Keratinocyte (primary cell): Measurements from ENCODE around the gene PLCXD1. TPM values are rescaled to one million over a fixed set of nuclear protein-coding genes. Genes with fewer than 3 reads are reported as not detected.

Source experiments
- DNase-seq: peaks from one replicate; pipeline ENCODE4 v3.0.0-alpha.2; 2011; ENCODE audit warnings: low read depth, missing footprints, low spot score
- FAIRE-seq: peaks from 2 replicates; lab custom pipeline; 2011; peaks lifted over from hg19 to GRCh38; lab: Jason Lieb, UNC
- H2AFZ ChIP-seq: 2 replicates; pipeline ENCODE4 v1.6.0; 2012; ENCODE audit warnings: low read length, control low read depth, inconsistent platforms; ENCODE audit not compliant: control insufficient read depth
- H3K27ac ChIP-seq: 2 replicates; pipeline ENCODE4 v1.5.1; 2011; ENCODE audit warnings: low read length; ENCODE audit not compliant: control insufficient read depth, insufficient read depth
- H3K27me3 ChIP-seq: 3 replicates; pipeline ENCODE4 v1.6.0; 2011; ENCODE audit warnings: low read length; ENCODE audit not compliant: control insufficient read depth, insufficient read depth; ENCODE audit errors: extremely low read depth
- H3K36me3 ChIP-seq, 2 experiments: 2 replicates in 1 of 2; 3 replicates in 1 of 2; pipeline ENCODE4 v1.5.1; 2011; ENCODE audit warnings: low read length in 2 of 2, mild to moderate bottlenecking in 1 of 2; ENCODE audit not compliant: control insufficient read depth in 2 of 2, insufficient read depth in 2 of 2; ENCODE audit errors: extremely low read depth in 1 of 2
- H3K4me1 ChIP-seq: 3 replicates; pipeline ENCODE4 v1.5.1; 2011; ENCODE audit warnings: low read length; ENCODE audit not compliant: control insufficient read depth, insufficient read depth; ENCODE audit errors: extremely low read depth
- H3K4me2 ChIP-seq: 3 replicates; pipeline ENCODE4 v1.6.0; 2011; ENCODE audit warnings: low read depth, low read length; ENCODE audit not compliant: control insufficient read depth, insufficient read depth; ENCODE audit errors: extremely low read depth
- H3K4me3 ChIP-seq, 3 experiments: fragments of 200-600 bp in 1 of 3; sonication (generic) in 1 of 3; 2 replicates in 2 of 3; 3 replicates in 1 of 3; pipeline ENCODE4 v1.5.1; 2011 to 2016; ENCODE audit warnings: low read length in 3 of 3, mild to moderate bottlenecking in 3 of 3, control low read depth in 2 of 3, inconsistent platforms in 1 of 3, low read depth in 1 of 3, mixed read lengths in 1 of 3, mixed run types in 1 of 3, moderate library complexity in 1 of 3; ENCODE audit not compliant: control insufficient read depth in 2 of 3, insufficient read depth in 2 of 3; ENCODE audit errors: extremely low read depth in 1 of 3
- H3K79me2 ChIP-seq: 2 replicates; pipeline ENCODE4 v1.6.0; 2012; ENCODE audit warnings: low read length; ENCODE audit not compliant: control insufficient read depth, insufficient read depth
- H3K9ac ChIP-seq: 3 replicates; pipeline ENCODE4 v1.6.0; 2011; ENCODE audit warnings: low read length; ENCODE audit not compliant: control insufficient read depth, insufficient read depth; ENCODE audit errors: extremely low read depth
- H3K9me1 ChIP-seq: 3 replicates; pipeline ENCODE4 v1.6.0; 2011; ENCODE audit warnings: low read length; ENCODE audit not compliant: control insufficient read depth, insufficient read depth; ENCODE audit errors: extremely low read depth
- H3K9me3 ChIP-seq: 2 replicates; pipeline ENCODE4 v1.5.1; 2012; ENCODE audit warnings: low read depth, low read length; ENCODE audit not compliant: control insufficient read depth
- H4K20me1 ChIP-seq: 3 replicates; pipeline ENCODE4 v1.6.0; 2011; ENCODE audit warnings: low read length; ENCODE audit not compliant: control insufficient read depth, insufficient read depth; ENCODE audit errors: extremely low read depth
- CTCF ChIP-seq, 3 experiments: IDR thresholded peaks in 1 of 3; conservative IDR thresholded peaks in 1 of 3; optimal IDR thresholded peaks in 1 of 3; 2 replicates in 2 of 3; 3 replicates in 1 of 3; pipeline versions ENCODE3 to v1.5.1; 2011; ENCODE audit warnings: low read length in 3 of 3, mild to moderate bottlenecking in 3 of 3, moderate library complexity in 2 of 3, control low read depth in 1 of 3, inconsistent platforms in 1 of 3; ENCODE audit not compliant: insufficient read depth in 2 of 3; ENCODE audit errors: extremely low read depth in 1 of 3
- EZH2 ChIP-seq: IDR thresholded peaks from one replicate; pipeline ENCODE4 v1.6.1; 2012; ENCODE audit warnings: inconsistent platforms, mild to moderate bottlenecking, low read length, moderate library complexity
- dilution Hi-C: fragments of 300-500 bp; cut with MboI; formaldehyde crosslinking; loops from one replicate; pipeline ENCODE4 v1.7.0; 2020; ENCODE audit warnings: low sequenced_read_pairs; ENCODE audit not compliant: extremely low pct_ligation_motif_present
- polyA plus RNA-seq, 5 experiments: library from polyadenylated mRNA; depleted of rRNA in 3 of 5; stranded (reverse) in 3 of 5; stranded (forward) in 1 of 5; unstranded in 1 of 5; fragments of >200 nt; gene quantifications; 1 replicate in 1 of 5; 2 replicates in 3 of 5; 3 replicates in 1 of 5; pipeline versions ENCODE4 v1.2.1 to v1.2.3, GENCODE V29; 2011 to 2012; ENCODE audit warnings: missing spikeins in 2 of 5, low read depth in 1 of 5, low replicate concordance in 1 of 5

Gene PLCXD1
- polyA plus RNA-seq, 1 donor (not counting 4 experiments of a cell fraction or from before 2014, with no cell fraction given): 6.3 TPM

- Histone ChIP-seq H3K9me3 (no peaks in the 10 kb centered on the region), H3K79me2 (no peaks in the 10 kb centered on the region), H3K9me1 (no peaks in the 10 kb centered on the region), H4K20me1 (no peaks in the 10 kb centered on the region), H2AFZ (no peak overlapping the region), H3K4me1 (no peaks in the 10 kb centered on the region), H3K36me3 (peaks cover 0 to 2% of the 10 kb centered on the region in 2 experiments), H3K4me3 (no peak overlapping the region), H3K4me2 (no peak overlapping the region), H3K27ac (no peak overlapping the region), H3K27me3 (peaks cover 9% of the 10 kb centered on the region), H3K9ac (no peak overlapping the region)
- DNase-seq (no peak), FAIRE-seq (no peak)
- TF ChIP-seq CTCF (optimal IDR thresholded peaks at IDR 0.05 in 1 of 3, IDR thresholded peaks at IDR 0.05 in 1 of 3, conservative IDR thresholded peaks at IDR 0.05 in 1 of 3; ENCODE audit: extremely low read depth in 1 of 3, insufficient read depth in 2 of 3, low read length in 3 of 3) (no peak), EZH2 (no peak)
- dilution Hi-C loops: no loop called here
These were observed 54.6 kb downstream of the PLCXD1 start for GRCh38 chrX:335758-336155.

- H3K27me3 ChIP-seq: peaks cover 5% of the 10 kb centered on the region
- H3K4me3 ChIP-seq: no peak overlapping the region
- DNase-seq (no peak), FAIRE-seq (no peak)
- dilution Hi-C loops: no loop called here
- peaks cover 0 to 2% of the 10 kb centered on the region in 2 experiments for H3K36me3 ChIP-seq
- H3K9ac ChIP-seq: no peak overlapping the region
- H3K9me3 ChIP-seq: no peaks in the 10 kb centered on the region
- no peaks in the 10 kb centered on the region for H3K4me1 ChIP-seq
- H4K20me1 ChIP-seq: no peaks in the 10 kb centered on the region
- H3K4me2 ChIP-seq: no peak overlapping the region
- H3K9me1 ChIP-seq: no peaks in the 10 kb centered on the region
- H3K79me2 ChIP-seq: no peaks in the 10 kb centered on the region
- no peak overlapping the region for H2AFZ ChIP-seq
- TF ChIP-seq EZH2 (no peak), CTCF (optimal IDR thresholded peaks at IDR 0.05 in 1 of 3, IDR thresholded peaks at IDR 0.05 in 1 of 3, conservative IDR thresholded peaks at IDR 0.05 in 1 of 3; ENCODE audit: extremely low read depth in 1 of 3, insufficient read depth in 2 of 3, low read length in 3 of 3) (no peak)
- H3K27ac ChIP-seq: no peak overlapping the region
These were observed 55.0 kb downstream of the PLCXD1 start for GRCh38 chrX:336227-336626.
